ENCODE measurements around the gene C7orf25. TPM values are rescaled to one million over a fixed set of nuclear protein-coding genes. Genes with fewer than 3 reads are reported as not detected.

The C7orf25 gene
- total RNA-seq, 1 donor from 2014 or later: 8.5 TPM

GRCh38 chr7:42922017-42922753 lies 10.3 kb upstream of the C7orf25 start:
- FAIRE-seq (no peak), DNase-seq (ENCODE audit: low read depth) (no peak)
- no peak overlapping the region for H3K9ac ChIP-seq (ENCODE audit: low read length)
- no peak overlapping the region for H3K27ac ChIP-seq (ENCODE audit: low read depth, low read length)
- H3K27me3 Mint-ChIP-seq (ENCODE audit: low read depth, unreplicated experiment): no peaks in the 10 kb centered on the region
- H3K9me3 Mint-ChIP-seq (ENCODE audit: unreplicated experiment): no peaks in the 10 kb centered on the region
- no peaks in the 10 kb centered on the region for H3K27me3 ChIP-seq (ENCODE audit: insufficient read depth, low read length)
- peaks cover 9% of the 10 kb centered on the region for H3K36me3 Mint-ChIP-seq (ENCODE audit: low read depth, unreplicated experiment)
- H4K20me1 ChIP-seq (ENCODE audit: insufficient read depth, low read length): peaks cover 14% of the 10 kb centered on the region
- H3K27ac Mint-ChIP-seq (ENCODE audit: unreplicated experiment): no peak overlapping the region
- H3K4me2 ChIP-seq (ENCODE audit: low read length): no peak overlapping the region
- H2AFZ ChIP-seq (ENCODE audit: low read depth, low read length): no peak overlapping the region
- H3K4me1 ChIP-seq (ENCODE audit: insufficient read depth, low read length): no peaks in the 10 kb centered on the region
- H3K9me3 ChIP-seq (ENCODE audit: insufficient read depth, low read depth, low read length): no peaks in the 10 kb centered on the region
- peaks cover 14% of the 10 kb centered on the region for H3K79me2 ChIP-seq (ENCODE audit: insufficient read depth, low read length)
- TF ChIP-seq EZH2 (IDR thresholded peaks at IDR 0.05; ENCODE audit: insufficient read depth, low read length) (no peak), CTCF (IDR thresholded peaks at IDR 0.05; ENCODE audit: insufficient read depth, low read depth, low read length) (no peak)
- peaks cover 8% of the 10 kb centered on the region for H3K4me1 Mint-ChIP-seq (ENCODE audit: low read depth, unreplicated experiment)
- no peak overlapping the region for H3K4me3 Mint-ChIP-seq (ENCODE audit: unreplicated experiment)
- no peak overlapping the region for H3K4me3 ChIP-seq (ENCODE audit: insufficient read depth, low read depth, low read length)
- peaks cover 61% of the 10 kb centered on the region for H3K36me3 ChIP-seq (ENCODE audit: insufficient read depth, low read length)

- H2AFZ ChIP-seq (ENCODE audit: low read depth, low read length): no peak overlapping the region
- peak overlapping the region; percentile 14 for H3K4me2 ChIP-seq (ENCODE audit: low read length)
- no peaks in the 10 kb centered on the region for H3K27me3 Mint-ChIP-seq (ENCODE audit: low read depth, unreplicated experiment)
- peaks cover 11% of the 10 kb centered on the region for H3K4me1 ChIP-seq (ENCODE audit: insufficient read depth, low read length)
- H3K79me2 ChIP-seq (ENCODE audit: insufficient read depth, low read length): peaks cover 9% of the 10 kb centered on the region
- H3K4me3 ChIP-seq (ENCODE audit: insufficient read depth, low read depth, low read length): no peak overlapping the region
- no peaks in the 10 kb centered on the region for H3K9me3 ChIP-seq (ENCODE audit: insufficient read depth, low read depth, low read length)
- FAIRE-seq: no peak
- H3K27me3 ChIP-seq (ENCODE audit: insufficient read depth, low read length): no peaks in the 10 kb centered on the region
- peaks cover 19% of the 10 kb centered on the region for H3K36me3 Mint-ChIP-seq (ENCODE audit: low read depth, unreplicated experiment)
- peaks cover 34% of the 10 kb centered on the region for H3K4me1 Mint-ChIP-seq (ENCODE audit: low read depth, unreplicated experiment)
- peak; percentile 57 for DNase-seq (ENCODE audit: low read depth)
- no peak overlapping the region for H3K27ac Mint-ChIP-seq (ENCODE audit: unreplicated experiment)
- H3K9ac ChIP-seq (ENCODE audit: low read length): no peak overlapping the region
- no peaks in the 10 kb centered on the region for H4K20me1 ChIP-seq (ENCODE audit: insufficient read depth, low read length)
- no peak overlapping the region for H3K4me3 Mint-ChIP-seq (ENCODE audit: unreplicated experiment)
- peaks cover 31% of the 10 kb centered on the region for H3K36me3 ChIP-seq (ENCODE audit: insufficient read depth, low read length)
- H3K27ac ChIP-seq (ENCODE audit: low read depth, low read length): no peak overlapping the region
- H3K9me3 Mint-ChIP-seq (ENCODE audit: unreplicated experiment): no peaks in the 10 kb centered on the region
- TF ChIP-seq CTCF (IDR thresholded peaks at IDR 0.05; ENCODE audit: insufficient read depth, low read depth, low read length): no peak
- TF ChIP-seq EZH2 (IDR thresholded peaks at IDR 0.05; ENCODE audit: insufficient read depth, low read length): no peak
These were observed 3.5 kb upstream of the C7orf25 start for GRCh38 chr7:42915356-42915755.

- H3K9me3 Mint-ChIP-seq (ENCODE audit: unreplicated experiment): no peaks in the 10 kb centered on the region
These were observed 2.7 kb upstream of the C7orf25 start for GRCh38 chr7:42914421-42915045.

More at GRCh38 chr7:42914421-42915045, 2.7 kb upstream of the C7orf25 start:
- Histone ChIP-seq H3K4me3 (ENCODE audit: insufficient read depth, low read depth, low read length) (no peak overlapping the region), H3K4me1 (ENCODE audit: insufficient read depth, low read length) (peaks cover 11% of the 10 kb centered on the region), H3K27ac (ENCODE audit: low read depth, low read length) (peak overlapping the region; percentile 8), H4K20me1 (ENCODE audit: insufficient read depth, low read length) (no peaks in the 10 kb centered on the region), H3K27me3 (ENCODE audit: insufficient read depth, low read length) (no peaks in the 10 kb centered on the region), H3K79me2 (ENCODE audit: insufficient read depth, low read length) (peaks cover 9% of the 10 kb centered on the region), H3K9ac (ENCODE audit: low read length) (no peak overlapping the region), H3K9me3 (ENCODE audit: insufficient read depth, low read depth, low read length) (no peaks in the 10 kb centered on the region), H3K4me2 (ENCODE audit: low read length) (peak overlapping the region; percentile 41), H3K36me3 (ENCODE audit: insufficient read depth, low read length) (peaks cover 24% of the 10 kb centered on the region), H2AFZ (ENCODE audit: low read depth, low read length) (no peak overlapping the region)
- Mint-ChIP-seq H3K36me3 (ENCODE audit: low read depth, unreplicated experiment) (peaks cover 19% of the 10 kb centered on the region), H3K27me3 (ENCODE audit: low read depth, unreplicated experiment) (no peaks in the 10 kb centered on the region), H3K27ac (ENCODE audit: unreplicated experiment) (no peak overlapping the region), H3K4me1 (ENCODE audit: low read depth, unreplicated experiment) (peaks cover 34% of the 10 kb centered on the region), H3K4me3 (ENCODE audit: unreplicated experiment) (no peak overlapping the region)
- FAIRE-seq: no peak
- no peak for TF ChIP-seq EZH2 (IDR thresholded peaks at IDR 0.05; ENCODE audit: insufficient read depth, low read length)
- TF ChIP-seq CTCF (IDR thresholded peaks at IDR 0.05; ENCODE audit: insufficient read depth, low read depth, low read length): no peak
- DNase-seq (ENCODE audit: low read depth): peak; percentile 83
